ENCODE results near the gene AMZ1. TPM values are rescaled to one million over a fixed set of nuclear protein-coding genes. Genes with fewer than 3 reads are reported as not detected.
"Not testable (repeated sequence)": the region's sequence is repeated elsewhere in the genome, so short reads cannot be mapped to it uniquely, and the experiment has no call there.

The AMZ1 gene
- polyA plus RNA-seq, 3 donors, result 0.01 to 0.06 TPM; not detected in 1

DNA sequence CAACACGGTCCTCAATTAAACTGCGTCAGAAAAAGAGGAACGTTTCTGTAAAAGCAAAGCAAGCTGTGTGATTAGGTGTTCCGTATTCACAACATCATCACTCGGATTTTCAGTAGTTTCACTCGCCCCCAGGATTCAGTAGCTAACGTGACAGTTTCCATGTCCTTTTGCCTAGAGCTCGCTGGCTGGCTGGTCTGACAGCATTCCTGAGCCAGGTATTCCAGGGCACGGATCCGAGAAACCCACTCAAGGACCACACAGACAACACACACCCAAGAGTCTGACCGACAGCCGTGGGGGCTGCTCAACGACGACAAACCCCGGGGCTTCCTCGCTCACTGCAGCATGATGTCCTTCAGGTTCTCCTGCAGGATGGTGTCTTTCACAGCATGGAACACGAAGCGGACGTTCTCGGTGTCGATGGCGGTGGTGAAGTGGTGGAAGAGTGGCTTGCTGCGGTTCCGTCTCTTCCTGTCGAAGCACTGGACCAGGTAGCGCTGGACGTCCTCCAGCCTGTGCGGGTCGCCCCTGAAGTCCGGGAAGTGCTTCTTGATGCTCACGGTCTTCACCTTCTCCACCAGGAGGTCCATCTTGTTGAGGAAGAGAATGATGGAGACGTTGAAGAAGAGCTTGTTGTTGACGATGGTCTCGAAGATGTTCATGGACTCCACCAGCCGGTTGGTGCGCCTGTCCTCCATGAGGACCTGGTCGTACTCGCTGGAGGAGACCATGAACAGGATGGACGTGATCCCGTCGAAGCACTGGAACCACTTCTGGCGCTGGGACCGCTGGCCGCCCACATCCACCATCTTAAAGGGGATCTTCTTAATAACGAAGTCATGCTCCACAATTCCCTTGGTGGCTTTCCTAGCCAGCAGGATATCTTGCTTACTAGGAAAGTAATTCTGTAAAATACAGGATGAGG is 43.1 kb downstream of the AMZ1 start:
- WGBS, 3 donors, result 89 to 94% (median 94%) methylated on average over 45 of the region's 45 CpGs

DNA sequence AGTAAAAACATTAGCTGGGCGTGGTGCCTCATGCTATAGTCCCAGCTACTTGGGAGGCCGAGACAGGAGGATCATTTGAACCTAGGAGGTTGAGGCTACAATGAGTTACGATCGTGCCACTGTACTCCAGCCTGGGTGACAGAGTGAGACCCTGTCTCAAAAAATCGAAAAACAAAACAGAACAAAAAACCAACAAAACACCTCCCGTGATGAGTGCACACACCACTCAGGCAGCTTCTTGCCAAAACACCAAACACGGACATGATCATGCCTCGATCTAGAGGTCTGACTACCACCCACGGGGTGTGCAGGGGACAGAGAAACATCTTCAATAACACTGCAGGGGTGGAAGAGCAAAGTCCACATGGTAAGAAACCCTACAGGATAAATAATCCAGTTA is 44.4 kb downstream of the AMZ1 start:
- no peak overlapping the region for H3K27ac ChIP-seq (ENCODE audit: low read depth, low read length)
- 95 to 97% (median 95%) methylated on average over 9 of the region's 9 CpGs for WGBS, 3 donors

More for the DNA sequence above, 43.1 kb downstream of the AMZ1 start:
- H3K27ac ChIP-seq (ENCODE audit: low read depth, low read length), result no peak overlapping the region

DNA sequence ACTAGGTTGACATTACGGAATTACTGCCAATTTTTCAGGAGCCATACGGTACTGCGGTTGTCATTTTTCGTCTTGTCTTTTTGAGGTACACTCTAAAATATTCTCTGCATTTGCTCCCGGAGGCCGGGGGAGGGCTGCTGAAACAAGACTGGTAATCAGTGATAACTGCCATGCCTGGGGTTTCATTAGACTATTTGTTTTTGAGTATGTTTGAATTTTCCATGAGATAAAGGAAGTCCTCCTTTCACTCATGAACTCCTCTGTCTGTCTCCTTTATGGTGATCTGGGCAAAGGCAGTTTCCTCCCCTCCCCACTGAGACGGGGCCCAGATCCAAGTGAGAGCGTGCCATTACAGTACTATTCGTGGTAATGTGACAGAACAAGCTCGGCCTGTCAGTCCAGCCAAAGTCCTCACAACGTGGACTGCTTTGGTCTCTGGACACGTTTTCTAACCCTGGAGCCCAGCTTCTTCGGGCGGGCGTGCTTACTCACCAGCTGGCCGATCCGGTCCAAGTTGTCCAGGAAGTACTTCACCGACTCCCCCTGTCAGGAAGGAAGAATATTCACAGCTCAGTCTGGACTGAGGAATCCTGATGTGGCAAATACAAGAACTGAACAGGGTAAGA is 45.1 kb downstream of the AMZ1 start:
- no peak overlapping the region for H3K27ac ChIP-seq (ENCODE audit: low read depth, low read length)
- WGBS, 3 donors, result 43 to 54% (median 49%) methylated on average over 18 of the region's 18 CpGs

DNA sequence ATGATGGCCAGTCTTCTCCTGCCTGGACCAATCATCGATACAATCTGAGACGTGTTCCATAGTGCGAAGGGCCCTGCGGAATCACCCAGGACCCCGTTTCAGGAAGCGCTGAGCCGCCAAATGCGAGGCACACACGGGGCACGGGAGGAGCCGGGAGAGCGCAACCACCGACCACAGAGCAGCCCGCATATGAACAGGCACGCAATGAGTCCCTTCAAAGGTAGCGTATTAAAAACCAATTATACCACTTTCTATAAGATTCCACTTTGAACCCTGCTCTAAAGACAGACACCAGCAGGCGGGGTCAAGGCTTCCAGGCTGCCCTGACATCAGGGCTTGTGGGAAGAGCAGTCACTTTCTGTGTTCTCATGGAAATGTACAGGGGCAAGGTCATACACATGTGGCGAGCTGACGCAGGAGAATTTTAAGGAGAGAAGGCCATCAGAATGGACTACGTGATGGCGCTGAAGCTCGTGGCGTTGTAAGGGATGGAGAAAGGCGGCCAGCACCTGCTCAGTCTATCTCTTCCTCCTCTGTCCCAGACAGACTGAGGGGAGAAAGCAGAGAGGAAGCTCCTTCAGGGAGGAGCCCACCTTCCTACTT is 46.2 kb downstream of the AMZ1 start:
- no peak overlapping the region for H3K27ac ChIP-seq (ENCODE audit: low read depth, low read length)
- WGBS, 3 donors, result 69 to 94% (median 72%) methylated on average over 24 of the region's 24 CpGs

DNA sequence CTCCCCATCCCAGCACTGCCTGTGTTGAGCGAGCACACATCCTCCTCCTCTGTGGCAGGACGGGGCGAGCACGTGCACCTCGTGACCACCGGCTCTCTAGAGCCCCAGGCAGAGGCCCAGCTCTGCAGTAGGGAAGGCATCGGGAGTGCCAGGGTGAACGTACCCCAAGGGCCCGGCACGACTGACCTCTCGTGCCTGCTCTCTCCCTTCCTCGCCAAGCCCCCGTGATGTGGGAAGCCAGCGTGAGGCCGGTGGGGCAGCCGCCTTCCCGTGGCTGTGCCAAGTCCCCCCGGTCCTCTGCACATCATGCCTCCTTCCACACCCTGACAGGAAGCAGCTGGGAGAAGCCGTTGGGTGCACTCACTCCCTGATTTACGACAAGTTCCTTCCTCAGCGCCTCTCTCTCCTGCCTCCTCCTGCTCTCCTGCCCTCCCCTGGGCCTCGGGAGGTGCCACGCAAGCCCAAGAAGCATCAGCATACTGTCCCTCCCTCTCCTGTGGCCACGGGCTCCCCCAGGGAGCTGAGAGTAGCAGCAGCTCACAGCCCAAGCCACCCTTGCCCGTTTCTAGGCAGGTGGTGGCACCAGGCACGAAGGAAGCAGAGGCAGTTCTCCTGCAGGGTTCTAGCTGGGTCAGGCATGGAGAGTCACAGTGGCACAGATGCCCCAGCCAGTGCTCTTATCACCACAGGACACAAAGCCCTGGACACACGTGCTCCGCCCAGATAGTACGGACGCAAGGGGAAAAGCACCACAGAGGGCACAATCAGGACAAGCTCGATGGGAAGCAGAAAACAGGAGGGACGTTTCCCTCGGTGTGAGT is 47.0 kb downstream of the AMZ1 start:
- WGBS, 3 donors, result 24 to 69% (median 30%) methylated on average over 29 to 33 of the region's 33 CpGs
- no peak overlapping the region for H3K27ac ChIP-seq (ENCODE audit: low read depth, low read length)

DNA sequence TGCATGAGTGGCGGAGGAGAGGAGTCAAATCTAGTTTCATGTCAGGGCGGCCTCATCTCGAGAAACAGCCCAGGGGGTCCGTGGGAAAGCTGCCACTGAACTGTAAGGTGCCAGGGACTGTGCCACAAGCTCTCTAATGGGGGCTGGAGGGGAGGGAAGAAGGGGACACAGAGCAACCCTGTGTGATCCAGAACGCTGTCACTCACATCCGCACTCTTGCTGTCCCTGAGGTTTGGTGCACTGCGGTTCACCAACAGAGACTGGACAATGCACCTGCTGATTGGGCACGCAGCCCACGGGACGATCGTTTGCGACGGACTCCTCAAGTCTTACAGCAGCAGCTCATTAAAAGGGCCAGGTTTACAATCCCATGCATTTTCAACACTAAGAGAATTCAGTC is 47.7 kb downstream of the AMZ1 start:
- 74 to 90% (median 82%) methylated on average over 13 of the region's 13 CpGs for WGBS, 3 donors
- no peak overlapping the region for H3K27ac ChIP-seq (ENCODE audit: low read depth, low read length)

DNA sequence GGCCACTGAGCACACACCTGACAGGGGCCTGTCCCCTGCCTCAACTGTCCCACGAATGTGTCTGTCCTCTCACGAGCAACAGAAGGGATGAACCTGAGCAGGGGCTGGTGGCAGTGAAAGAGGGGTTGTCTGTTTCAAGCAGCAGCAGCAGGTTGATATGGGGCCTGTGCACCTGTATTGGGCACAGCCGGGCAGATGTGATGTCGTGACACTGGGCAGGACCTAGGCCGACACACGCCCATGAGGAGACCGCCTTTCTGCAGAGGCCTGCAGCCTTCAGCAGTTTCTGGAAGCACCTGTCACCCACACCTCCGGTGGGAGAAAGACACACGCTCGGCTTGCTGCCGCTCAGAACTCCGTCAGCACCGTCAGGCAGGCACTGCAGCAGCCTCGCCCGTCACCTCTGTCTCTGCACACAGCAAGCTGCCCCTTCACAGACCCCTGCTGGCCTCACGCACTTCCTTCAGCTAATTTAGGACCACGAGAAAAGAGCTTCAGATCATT is 48.5 kb downstream of the AMZ1 start:
- WGBS, 3 donors, result 80 to 91% (median 81%) methylated on average over 17 of the region's 17 CpGs

DNA sequence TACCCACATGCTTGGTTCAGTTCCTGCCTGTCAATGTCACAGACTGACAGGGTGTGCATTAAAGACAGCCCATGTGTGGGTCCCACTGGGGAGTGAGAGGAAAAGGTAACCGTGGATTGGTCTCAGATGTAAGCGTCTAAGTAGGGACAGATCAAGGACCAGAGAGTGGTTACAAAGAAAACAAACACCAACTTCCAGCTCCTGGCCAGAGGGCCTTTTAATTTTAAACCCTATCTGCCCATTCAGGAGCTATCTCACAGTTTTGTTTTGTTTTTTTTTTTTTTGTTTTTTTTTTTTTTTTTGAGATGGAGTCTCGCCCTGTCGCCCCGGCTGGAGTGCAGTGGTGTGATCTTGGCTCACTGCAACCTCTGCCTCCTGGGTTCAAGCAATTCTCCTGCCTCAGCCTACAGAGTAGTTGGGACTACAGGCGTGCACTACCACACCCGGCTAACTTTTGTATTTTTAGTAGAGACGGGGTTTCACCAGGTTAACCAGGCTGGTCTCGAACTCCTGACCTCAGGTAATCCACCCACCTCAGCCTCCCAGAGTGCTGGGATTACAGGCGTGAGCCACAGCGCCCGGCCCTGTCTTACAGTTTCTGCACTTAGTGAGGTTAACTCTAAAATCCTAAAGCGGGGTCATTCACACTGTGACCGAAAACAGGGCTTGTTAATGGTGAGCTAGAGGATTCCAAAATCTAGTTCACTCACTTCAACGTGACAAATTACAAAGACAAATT is 49.2 kb downstream of the AMZ1 start:
- H3K27ac ChIP-seq (ENCODE audit: low read depth, low read length), result not testable (repeated sequence)
- WGBS, 3 donors, result 87 to 92% (median 89%) methylated on average over 15 of the region's 15 CpGs

More for the DNA sequence above, 48.5 kb downstream of the AMZ1 start:
- H3K27ac ChIP-seq (ENCODE audit: low read depth, low read length), result no peak overlapping the region

DNA sequence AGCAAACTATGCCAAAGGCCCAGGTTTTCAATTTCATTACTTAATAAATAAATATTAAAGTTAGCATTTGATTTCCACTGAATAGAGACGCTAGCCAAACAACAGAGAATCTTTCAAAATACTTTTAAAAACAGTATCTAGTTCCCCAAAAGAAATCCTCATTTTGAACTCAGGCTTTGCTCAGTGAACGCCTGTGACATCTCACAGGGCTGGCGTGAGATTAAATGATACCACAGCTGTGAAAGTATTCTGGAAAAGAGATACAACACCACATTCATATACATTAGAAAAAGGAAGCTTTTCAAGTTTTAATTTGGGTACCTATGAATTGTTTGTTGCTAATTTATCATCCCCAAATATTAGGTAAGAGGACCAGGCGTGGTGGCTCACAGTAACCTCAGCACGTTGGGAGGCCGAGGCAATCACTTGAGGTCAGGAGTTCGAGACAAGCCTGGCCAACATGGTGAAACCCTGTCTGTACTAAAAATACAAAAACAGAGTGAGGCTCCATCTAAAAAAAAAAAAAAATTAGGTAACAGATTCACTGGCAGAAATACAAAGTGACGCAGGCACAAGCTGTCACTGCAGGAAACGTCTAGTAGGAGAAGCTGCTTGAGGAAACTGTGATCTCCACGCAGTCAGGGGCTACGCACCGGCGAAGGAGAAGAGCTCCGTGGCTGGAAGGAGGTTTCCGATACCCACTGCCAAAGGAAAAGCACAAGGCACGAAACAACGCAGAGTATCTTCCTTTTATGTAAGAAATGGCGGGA is 50.0 kb downstream of the AMZ1 start:
- 28 to 79% (median 32%) methylated on average over 18 of the region's 18 CpGs for WGBS, 3 donors
- H3K27ac ChIP-seq (ENCODE audit: low read depth, low read length), result no peak overlapping the region

DNA sequence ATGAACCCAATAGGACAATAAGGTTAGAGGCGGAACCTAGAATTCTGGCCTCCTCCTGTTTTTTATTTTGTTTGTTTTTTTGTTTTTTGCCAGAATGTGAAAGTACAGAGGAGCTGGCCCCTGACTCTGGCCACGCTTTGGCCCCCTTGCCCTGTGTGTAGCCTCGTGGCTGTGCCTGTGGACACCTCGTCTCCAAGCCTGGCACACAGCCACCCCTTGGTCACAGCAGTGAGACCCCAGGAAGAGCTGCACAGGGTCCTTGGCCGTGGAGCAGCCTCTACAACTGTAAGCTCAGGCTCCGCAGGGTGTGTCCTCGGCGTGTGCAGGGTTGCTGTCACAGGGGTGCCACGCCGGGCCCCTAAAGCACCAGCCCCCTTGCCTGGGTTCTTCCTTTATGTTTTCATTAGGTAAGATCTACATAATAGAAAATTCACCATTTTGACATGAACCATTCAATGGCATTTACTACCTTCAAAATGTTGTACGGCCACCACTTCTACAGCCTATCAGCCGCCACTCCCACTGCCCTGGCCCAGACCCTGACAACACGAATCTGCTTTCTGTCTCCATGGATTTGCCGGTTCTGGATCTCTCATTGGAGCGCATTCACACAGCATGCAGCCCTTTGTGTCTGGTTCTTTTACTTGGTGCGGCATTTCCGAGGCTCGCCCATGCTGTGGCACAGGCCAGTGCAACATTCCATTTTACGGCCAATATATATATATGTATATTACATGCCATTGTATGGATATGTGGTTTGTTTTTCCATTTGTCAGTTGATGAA is 51.0 kb downstream of the AMZ1 start:
- WGBS, 3 donors, result 92 to 96% (median 92%) methylated on average over 19 of the region's 19 CpGs

DNA sequence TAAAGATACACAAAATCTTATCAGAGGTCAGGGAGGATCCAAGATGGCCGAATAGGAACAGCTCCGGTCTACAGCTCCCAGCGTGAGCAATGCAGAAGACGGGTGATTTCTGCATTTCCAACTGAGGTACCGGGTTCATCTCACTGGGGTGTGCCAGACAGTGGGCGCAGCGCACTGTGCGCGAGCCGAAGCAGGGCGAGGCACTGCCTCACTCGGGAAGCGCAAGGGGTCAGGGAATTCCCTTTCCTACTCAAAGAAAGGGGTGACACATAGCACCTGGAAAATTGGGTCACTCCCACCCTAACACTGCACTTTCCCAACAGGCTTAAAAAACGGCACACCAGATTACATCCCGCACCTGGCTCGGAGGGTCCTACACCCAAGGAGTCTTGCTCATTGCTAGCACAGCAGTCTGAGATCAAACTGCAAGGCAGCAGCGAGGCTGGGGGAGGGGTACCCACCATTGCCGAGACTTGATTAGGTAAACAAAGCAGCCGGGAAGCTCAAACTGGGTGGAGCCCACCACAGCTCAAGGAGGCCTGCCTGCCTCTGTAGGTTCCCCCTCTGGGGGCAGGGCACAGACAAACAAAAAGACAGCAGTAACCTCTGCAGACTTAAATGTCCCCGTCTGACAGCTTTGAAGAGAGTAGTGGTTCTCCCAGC is 55.7 kb downstream of the AMZ1 start:
- H3K27ac ChIP-seq (ENCODE audit: low read depth, low read length), result not testable (repeated sequence)
- WGBS, 3 donors, result 88 to 96% (median 95%) methylated on average over 20 of the region's 20 CpGs

More for the DNA sequence above, 51.0 kb downstream of the AMZ1 start:
- H3K27ac ChIP-seq (ENCODE audit: low read depth, low read length), result no peak overlapping the region

DNA sequence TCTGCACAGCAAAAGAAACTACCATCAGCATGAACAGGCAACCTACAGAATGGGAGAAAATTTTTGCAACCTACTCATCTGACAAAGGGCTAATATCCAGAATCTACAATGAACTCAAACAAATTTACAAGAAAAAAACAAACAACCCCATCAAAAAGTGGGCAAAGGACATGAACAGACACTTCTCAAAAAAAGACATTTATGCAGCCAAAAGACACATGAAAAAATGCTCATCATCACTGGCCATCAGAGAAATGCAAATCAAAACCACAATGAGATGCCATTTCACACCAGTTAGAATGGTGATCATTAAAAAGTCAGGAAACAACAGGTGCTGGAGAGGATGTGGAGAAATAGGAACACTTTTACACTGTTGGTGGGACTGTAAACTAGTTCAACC is 60.7 kb downstream of the AMZ1 start:
- H3K27ac ChIP-seq (ENCODE audit: low read depth, low read length), result not testable (repeated sequence)

DNA sequence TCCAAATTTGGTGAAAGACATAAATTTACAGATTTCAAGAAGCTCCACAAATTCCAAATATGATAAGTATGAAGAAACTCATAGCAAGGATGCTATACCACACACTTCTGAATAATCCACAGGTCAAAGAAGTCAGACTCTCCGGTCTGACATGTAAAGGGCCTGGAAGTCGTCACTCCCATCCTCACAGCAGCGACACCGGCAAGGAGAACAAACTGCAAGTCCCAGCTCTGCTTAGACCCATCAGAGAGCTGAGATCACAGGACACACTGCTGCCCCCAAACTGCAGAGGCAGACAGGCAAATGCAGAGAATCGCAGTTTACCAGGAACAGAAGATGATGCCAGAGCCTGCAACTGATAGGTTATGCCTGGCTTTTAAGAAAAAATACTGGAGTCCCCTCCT is 62.0 kb downstream of the AMZ1 start:
- 91 to 94% (median 93%) methylated on average over 5 of the region's 5 CpGs for WGBS, 3 donors
- no peak overlapping the region for H3K27ac ChIP-seq (ENCODE audit: low read depth, low read length)

DNA sequence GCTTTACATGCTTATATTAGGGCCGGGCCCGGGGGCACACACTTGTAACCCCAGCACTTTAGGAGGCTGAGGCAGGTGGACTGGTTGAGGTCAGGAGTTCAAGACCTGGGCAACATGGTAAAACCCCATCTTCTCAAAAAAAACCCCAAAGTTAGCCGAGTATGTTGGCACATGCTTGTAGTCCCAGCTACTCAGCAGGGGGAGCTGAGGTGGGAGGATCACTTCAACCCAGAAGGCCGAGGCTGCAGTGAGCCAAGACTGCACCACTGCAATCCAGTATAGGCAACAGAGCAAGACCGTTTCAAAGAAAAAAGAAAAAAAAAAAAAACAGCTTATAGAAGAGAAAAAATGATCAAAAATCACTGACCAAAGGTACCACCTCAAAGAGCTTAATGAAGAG is 63.1 kb downstream of the AMZ1 start:
- no peak overlapping the region for H3K27ac ChIP-seq (ENCODE audit: low read depth, low read length)
- WGBS, 3 donors, result 65 to 73% (median 67%) methylated on average over 5 of the region's 5 CpGs

DNA sequence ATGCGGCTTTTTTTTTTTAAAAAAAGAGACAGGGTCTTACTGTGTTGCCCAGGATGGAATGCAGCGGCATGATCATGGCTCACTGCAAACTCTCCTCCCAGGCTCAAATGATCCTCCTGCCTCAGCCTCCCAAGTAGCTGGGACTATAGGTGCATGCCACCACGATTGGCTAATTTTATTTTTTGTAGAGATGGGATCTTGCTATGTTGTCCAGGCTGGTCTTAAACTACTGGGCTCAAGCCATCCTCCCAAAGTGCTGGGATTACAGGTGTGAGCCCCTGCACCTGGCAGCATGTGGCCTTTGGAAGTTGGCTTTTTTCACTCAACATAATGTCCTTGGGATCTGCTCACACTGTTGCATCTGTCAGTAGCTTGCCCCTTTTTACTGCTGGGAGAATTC is 65.1 kb downstream of the AMZ1 start:
- WGBS, 3 donors, result 95 to 97% (median 96%) methylated on average over 3 of the region's 3 CpGs
- no peak overlapping the region for H3K27ac ChIP-seq (ENCODE audit: low read depth, low read length)

DNA sequence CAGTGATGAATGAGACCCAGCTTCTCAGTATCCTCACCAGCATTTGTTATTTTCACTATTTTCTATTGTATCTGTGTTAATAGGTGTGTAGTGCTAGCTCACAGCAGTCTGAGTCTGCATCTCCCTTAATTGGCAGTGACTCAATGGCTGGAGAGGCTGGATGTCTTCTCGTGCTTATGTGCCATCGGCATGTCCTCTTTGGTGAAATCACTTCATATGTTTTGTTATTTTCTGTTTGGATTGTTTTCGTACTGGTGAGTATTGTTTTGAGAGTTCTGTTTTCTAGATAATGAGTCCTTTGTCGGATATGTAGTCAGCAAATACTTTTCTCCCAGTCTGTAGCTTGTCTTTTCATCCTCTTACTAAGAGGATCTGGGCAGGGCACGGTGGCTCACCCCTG is 66.1 kb downstream of the AMZ1 start:
- H3K27ac ChIP-seq (ENCODE audit: low read depth, low read length), result no peak overlapping the region

More for the DNA sequence above, 66.1 kb downstream of the AMZ1 start:
- WGBS, 3 donors, result 89 to 96% (median 90%) methylated on average over 5 of the region's 5 CpGs

Measured in adipose tissue (tissue), 3 donors.